ENCODE data around the gene TXNDC2.
A peak's percentile ranks its signal among the peaks of the same experiment; 100 is the strongest.

Gene TXNDC2

DNA sequence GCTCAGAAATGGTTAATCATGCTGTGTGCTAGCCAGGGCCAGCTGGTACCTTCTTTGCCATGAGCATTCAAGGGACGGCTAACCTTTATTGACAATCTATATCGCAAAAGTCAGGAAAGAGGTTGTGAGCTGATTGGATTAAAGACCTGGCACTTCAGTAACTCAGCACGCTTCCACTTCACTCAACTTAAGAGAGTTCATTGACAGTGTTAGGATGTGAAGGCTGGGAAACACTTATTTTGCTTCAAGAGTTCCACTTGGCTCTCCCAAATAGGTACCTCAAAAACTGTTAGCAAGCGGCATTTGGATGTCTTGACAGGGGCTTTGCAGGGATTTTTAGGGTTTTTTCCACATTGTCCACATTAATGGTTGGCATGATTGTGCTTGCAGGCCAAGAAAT is 25.1 kb upstream of the TXNDC2 start:
- no peak for DNase-seq (ENCODE audit: low spot score)

DNA sequence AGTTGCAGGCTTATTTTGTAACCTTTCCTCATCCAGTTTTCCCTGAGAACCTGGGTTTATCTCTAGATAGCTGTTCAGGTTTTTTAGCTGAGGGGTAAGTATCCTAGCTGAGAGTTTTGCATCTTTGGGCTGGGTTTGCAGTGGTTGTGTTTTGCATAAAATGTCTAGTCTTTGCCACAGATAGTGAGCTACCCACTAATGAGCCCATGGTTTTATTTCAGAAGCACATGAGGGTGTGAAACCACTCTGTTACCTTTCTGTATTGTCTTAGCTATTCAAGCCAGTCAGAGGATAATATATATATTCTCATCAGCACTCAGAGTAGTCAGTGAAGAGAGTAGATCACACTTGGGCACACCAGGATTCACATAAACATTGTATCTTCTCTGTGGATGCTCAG is 24.6 kb upstream of the TXNDC2 start:
- no peak for DNase-seq (ENCODE audit: low spot score)

GRCh38 chr18:9861933-9862332 is 23.8 kb upstream of the TXNDC2 start:
- DNase-seq (ENCODE audit: low spot score), result peak; percentile 38

DNA sequence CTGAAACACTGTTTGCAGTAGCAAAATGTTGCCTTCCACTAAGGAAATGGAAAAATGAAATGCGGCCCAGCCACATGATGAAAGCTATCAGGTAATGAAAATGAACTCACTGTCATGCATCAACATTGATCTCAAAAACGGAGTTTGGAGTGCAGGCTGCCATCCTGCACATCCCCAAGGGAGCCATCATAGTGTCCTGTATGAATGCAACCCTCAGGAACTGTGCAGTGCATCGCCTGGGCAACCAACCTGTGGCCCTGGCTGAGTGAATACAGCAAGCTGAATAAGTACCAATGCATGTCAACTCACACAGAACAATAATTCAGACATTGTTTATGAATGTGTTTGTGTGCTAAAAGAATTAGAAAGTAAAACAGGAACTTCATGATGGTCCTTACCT is 23.1 kb upstream of the TXNDC2 start:
- no peak for DNase-seq (ENCODE audit: low spot score)

GRCh38 chr18:9863282-9863681 is 22.5 kb upstream of the TXNDC2 start:
- DNase-seq (ENCODE audit: low spot score), result no peak

GRCh38 chr18:9865764-9866490 is 19.8 kb upstream of the TXNDC2 start:
- no peak for DNase-seq (ENCODE audit: low spot score)

GRCh38 chr18:9866627-9867026 is 19.1 kb upstream of the TXNDC2 start:
- DNase-seq (ENCODE audit: low spot score), result no peak

DNA sequence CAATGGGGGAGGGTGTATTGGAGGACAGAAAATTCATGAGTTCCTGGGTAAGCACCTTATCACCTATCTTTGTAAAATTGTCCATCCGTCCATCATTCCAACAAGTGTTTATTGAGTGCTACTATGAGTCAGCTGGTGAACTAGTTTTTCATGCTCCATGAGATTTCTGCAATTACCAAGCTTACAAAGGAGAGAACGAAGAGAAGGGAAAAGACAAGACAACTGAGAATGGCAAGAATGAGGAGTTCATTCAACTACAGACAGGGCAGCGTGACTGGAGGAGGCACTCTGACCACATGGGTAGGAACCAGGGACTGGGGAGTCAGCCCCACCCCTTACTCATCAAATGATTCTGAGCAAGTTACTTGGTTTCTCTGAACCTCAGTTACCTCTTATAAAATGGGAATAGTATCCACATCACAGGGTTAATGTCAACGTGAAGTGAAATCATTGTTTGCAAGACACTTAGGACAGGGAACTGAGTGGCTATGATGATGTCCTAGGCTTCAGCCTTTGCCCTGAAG is 18.6 kb upstream of the TXNDC2 start:
- DNase-seq (ENCODE audit: low spot score), result no peak

GRCh38 chr18:9868857-9869714 is 16.7 kb upstream of the TXNDC2 start:
- DNase-seq (ENCODE audit: low spot score), result no peak

GRCh38 chr18:9869715-9870430 is 15.9 kb upstream of the TXNDC2 start:
- DNase-seq (ENCODE audit: low spot score), result no peak

DNA sequence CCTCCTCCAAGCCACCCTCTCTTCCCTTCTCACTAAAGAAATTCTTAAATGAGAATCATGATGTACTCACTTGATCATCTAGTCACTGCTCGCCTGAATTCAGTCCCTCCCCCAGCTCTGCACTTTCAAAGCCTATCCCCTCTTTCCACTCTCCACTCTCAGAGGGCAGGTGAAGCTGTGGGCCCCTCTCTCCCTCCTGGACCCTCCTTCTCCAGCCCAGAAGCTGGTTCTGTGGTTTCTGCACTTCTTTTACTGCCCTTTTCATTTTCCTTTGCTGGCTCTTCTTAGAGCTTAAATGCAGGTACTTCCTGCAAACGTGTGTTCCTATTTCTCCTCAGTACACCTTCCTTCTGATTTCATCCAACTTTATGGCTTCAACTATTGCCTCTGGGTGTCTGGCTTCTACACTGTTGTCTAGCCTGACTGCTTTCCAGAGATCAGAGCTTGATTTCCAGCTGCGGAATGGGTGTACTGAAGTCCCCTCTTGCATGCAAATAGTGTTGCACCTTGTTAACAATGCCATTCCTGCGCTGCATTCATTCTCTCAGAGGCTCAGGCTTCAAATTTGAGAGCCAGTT is 15.3 kb upstream of the TXNDC2 start:
- DNase-seq (ENCODE audit: low spot score), result no peak

DNA sequence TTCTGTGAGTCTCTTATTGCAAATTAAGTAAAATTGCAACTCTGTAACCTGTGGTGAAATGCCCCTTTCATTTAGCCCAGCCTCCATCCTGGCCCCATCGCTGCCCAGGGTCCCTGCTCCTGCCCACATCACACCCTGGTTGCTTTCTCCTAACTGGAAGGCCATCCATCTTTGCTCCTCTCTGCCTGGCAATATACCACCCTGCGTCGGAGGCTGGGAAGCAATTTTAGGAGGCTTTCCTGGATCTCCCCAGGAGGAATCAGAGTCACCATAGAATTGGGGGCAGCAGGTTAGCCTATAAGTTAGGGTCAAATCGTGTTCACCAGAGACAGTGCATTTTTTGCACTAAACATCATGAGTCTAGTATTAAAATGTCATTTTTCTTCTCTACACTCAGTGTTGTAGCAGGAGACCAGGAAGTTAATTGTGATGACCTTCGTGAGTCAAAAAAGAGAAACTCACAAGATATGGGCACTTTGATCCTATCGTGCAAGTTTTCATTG is 14.5 kb upstream of the TXNDC2 start:
- DNase-seq (ENCODE audit: low spot score), result no peak

- DNase-seq (ENCODE audit: low spot score), result no peak
Measured at GRCh38 chr18:9872823-9873222, 12.9 kb upstream of the TXNDC2 start.

- no peak for DNase-seq (ENCODE audit: low spot score)
Measured at GRCh38 chr18:9874728-9875127, 11.0 kb upstream of the TXNDC2 start.

DNA sequence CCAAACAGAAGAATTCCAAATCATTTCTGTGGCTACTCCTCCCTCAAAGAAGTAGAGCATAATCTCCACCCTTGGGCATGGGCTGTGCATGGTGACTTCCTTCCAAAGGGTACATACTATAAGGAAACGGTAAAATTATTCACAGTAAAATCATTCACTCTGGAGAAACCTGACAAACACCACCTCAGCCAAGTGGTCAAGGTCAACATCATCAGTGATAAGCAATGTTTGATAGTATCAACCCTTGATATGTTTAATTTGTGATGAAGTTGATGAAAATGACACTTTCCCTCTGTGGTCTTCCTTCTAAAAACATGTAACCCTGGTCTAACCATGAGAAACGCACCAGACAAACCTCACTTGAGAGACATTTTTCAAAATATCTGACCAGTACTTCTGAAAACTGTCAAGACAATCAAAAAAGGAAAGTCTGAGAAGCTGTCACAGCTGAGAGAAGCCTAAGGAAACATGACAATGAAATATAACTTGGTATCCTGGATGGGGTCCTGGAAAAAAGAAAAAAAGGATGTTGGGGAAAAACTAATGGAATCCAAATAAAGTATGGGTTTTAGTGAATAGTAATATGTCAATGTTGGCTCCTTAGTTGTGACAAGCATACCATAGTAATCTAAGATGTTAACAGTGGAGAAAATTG is 9.4 kb upstream of the TXNDC2 start:
- DNase-seq (ENCODE audit: low spot score), result no peak

DNA sequence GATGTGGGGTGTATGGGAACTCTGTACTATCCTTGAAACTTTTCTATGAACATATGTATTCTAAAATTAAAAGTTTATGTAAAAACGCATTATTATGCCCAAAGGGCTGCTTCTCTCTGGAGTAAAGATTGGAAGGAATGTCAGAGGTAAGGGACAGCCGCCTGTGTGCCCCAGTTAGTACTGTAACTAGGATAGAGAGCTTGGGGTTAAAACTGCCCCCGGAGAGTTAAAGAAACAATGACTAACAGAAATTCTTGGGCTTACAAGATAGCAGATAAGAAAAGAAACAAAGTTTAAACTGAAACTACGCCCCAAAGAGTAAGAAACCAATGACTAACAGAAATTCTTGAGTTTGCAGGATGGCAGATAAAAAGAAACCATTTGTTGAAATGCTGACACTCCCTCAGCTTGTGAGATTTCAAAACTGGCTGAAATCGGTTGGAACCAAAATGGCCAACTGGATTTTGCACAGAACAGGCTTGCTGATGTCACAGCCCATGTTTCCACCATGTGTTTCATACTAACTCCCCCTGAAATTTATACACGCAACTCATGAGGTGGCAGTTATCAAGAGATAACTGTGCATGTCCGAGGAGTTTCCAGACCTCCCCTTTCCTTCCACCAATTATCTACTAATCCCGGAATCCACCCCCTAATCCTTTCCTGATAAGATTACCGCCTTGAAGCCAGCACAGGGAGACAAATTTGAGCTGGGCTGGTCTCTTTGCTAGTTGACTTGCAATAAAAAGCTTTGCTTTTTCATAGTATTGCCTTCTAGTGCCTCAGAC is 8.7 kb upstream of the TXNDC2 start:
- no peak for DNase-seq (ENCODE audit: low spot score)

- DNase-seq (ENCODE audit: low spot score), result no peak
Measured at GRCh38 chr18:9877655-9878014, 8.1 kb upstream of the TXNDC2 start.

GRCh38 chr18:9878095-9878494 is 7.7 kb upstream of the TXNDC2 start:
- DNase-seq (ENCODE audit: low spot score), result no peak

DNA sequence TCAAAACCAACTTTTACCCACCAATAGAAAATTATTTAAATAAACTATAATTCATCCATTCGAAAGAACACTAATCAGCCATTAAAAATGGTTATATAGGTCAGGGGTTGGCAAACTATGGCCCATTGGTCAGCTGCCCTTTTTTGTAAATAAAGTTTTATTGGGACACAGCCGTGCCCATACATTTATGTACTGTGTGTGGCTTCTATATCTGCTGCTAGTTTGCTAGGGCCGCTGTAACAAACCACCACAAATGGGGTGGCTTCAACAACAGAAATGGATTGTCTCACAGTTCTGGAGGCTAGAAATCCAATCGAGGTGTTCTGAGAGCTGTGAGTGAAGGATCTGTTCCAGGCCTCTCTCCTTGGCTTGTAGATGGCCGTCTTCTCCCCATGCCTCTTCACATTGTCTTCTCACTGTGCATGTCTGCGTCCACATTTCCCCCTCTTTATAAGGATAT is 7.0 kb upstream of the TXNDC2 start:
- DNase-seq (ENCODE audit: low spot score), result no peak

DNA sequence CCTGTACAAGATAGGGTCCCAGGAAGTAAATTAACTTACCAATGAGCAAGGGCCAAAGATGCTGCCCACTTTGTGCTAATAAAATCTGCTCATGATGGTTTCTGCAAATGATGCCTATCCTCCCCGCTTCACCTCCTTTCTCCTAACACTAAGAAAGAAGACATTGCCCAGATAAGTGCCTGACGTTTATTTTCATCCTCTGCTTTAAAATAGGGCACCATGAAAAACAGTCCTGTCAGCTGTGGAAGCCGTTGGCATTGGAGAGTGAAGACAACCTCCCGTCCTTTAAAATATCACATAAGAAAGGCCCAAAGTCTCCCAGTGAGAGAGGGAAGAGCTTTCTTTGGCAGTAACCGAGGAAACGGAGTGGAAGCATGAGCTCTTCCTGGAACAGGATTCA is 1.7 kb upstream of the TXNDC2 start:
- no peak for DNase-seq (ENCODE audit: low spot score)

Data from Ammon's horn (tissue), 1 donor.